RWPE1 (cell line): ENCODE results near the gene FAM240A.

Experiments used
- CTCF ChIA-PET: fragments of 350-600 bp; sonication (Branson Sonifier 250); formaldehyde crosslinking; extraction: SDS; loops from one replicate; lab custom pipeline; 2021; lab: Yijun Ruan, JAX
- POLR2A ChIA-PET: fragments of 400-600 bp; formaldehyde crosslinking; extraction: SDS; loops from one replicate; lab custom pipeline; 2020; ENCODE audit warnings: antibody characterized with exemption; ENCODE audit not compliant: low non-redundant PET; lab: Yijun Ruan, JAX
- DNase-seq: peaks from one replicate; pipeline ENCODE4 v3.0.0; 2012; ENCODE audit warnings: low spot score
- H3K27ac ChIP-seq: fragments of 450-650 bp; 2 replicates; pipeline ENCODE4 v1.5.1; 2017
- CTCF ChIP-seq: fragments of 450-650 bp; conservative IDR thresholded peaks from 2 replicates; pipeline ENCODE4 v1.5.1; 2017; ENCODE audit warnings: low read depth, mild to moderate bottlenecking

Gene FAM240A

DNA sequence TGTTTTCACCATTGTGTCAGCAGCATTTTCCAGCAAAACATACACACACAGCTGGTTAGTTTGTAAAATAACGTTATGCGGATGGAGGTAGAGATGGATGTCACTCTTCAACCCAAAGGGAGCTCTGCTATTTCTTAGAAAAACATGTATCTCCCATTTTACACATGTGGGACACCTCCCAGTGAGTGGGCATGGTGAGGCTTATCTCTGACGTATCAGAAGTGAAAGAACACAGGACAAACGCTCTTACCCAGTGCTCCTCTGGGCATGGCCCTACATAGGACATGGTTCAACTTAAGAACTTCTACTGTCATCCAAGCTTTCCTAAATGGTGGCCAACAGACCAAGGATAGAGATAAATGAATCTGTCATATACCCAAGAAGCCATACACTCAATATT, 2.1 kb downstream of the FAM240A start:
- ChIA-PET POLR2A (no interaction called here), CTCF (interaction anchor here (0.6 to 0.7 kb wide), 2 partner anchors 10 to 126 kb away, joined by 3 to 4 read pairs; no protein-coding TSS in a partner anchor)
- no peak for DNase-seq
- H3K27ac ChIP-seq, result no peak overlapping the region
- no peak for TF ChIP-seq CTCF

GRCh38 chr3:46615050-46615775, 2.9 kb downstream of the FAM240A start:
- TF ChIP-seq CTCF, result no peak
- DNase-seq, result no peak
- H3K27ac ChIP-seq, result no peak overlapping the region
- ChIA-PET POLR2A (no interaction called here), CTCF (interaction anchor here (0.6 kb wide), 1 partner anchor 63 kb away, joined by 4 read pairs; no protein-coding TSS in a partner anchor)

DNA sequence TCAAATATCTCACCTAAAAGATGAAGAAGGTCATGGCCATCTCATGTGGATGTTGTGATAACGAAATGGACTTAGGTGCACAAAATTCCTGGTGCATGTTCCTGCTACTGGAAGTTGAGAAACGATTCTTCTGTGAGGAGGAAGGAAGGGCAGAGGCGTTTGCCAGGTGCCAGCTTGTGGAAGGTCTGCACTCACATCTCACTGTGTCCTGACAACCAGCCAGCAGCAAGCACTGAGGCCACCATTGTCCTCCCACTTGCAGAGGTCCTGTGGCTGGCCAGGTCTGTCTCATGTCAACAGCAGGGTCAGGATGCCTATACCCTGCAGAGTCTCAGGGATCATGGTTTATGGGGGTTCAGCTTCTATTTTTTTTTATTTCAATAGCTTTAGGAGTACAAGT, 3.7 kb downstream of the FAM240A start:
- ChIA-PET CTCF (no interaction called here), POLR2A (no interaction called here)
- no peak for DNase-seq
- no peak overlapping the region for H3K27ac ChIP-seq
- no peak for TF ChIP-seq CTCF

GRCh38 chr3:46617941-46618340, 5.6 kb downstream of the FAM240A start:
- ChIA-PET POLR2A (no interaction called here), CTCF (no interaction called here)
- no peak overlapping the region for H3K27ac ChIP-seq
- DNase-seq, result no peak
- TF ChIP-seq CTCF, result no peak

GRCh38 chr3:46619845-46620778, 7.8 kb downstream of the FAM240A start:
- no peak for DNase-seq
- H3K27ac ChIP-seq, result no peak overlapping the region
- POLR2A ChIA-PET, result no interaction called here
- TF ChIP-seq CTCF, result no peak
- CTCF ChIA-PET, result no interaction called here

DNA sequence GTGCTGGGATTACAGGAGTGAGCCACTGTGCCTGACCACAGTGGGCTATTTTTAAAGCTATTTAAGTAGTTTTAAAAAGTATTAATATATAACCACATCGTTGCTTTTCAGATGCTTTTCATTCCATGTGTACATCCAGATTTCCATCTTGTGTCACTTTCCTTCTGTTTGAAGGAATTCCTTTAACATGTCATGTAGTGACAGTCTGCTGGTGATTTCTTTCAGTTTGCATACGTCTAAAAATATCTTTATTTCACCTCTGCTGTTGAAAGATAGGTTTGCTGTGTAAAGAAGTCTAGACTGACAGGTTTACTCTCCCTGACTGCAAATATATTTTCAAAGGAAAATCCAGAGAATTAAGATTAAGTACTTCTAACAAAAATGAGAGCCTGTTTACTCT, 12.2 kb downstream of the FAM240A start:
- H3K27ac ChIP-seq, result no peak overlapping the region
- POLR2A ChIA-PET, result no interaction called here
- CTCF ChIA-PET, result interaction anchor here (0.6 kb wide), 1 partner anchor 10 kb away, joined by 3 read pairs; no protein-coding TSS in a partner anchor
- no peak for DNase-seq
- no peak for TF ChIP-seq CTCF
